HG02885 (cell line): Measurements from ENCODE around the gene NOA1.
"Not testable (repeated sequence)": the region's sequence is repeated elsewhere in the genome, so short reads cannot be mapped to it uniquely, and the experiment has no call there.

Source experiments
- ATAC-seq: cut with Tn5 transposase; IDR thresholded peaks from one replicate; pipeline ENCODE4 v1.9.1; 2021; ENCODE audit warnings: mild to moderate bottlenecking; ENCODE audit not compliant: unreplicated experiment, poor library complexity

Gene NOA1

GRCh38 chr4:56959100-56959499 is 18.3 kb downstream of the NOA1 start:
- ATAC-seq, result no peak

GRCh38 chr4:56958111-56958517 is 19.3 kb downstream of the NOA1 start:
- ATAC-seq, result no peak

GRCh38 chr4:56953680-56954520 is 23.5 kb downstream of the NOA1 start:
- ATAC-seq, result no peak

- ATAC-seq, result no peak
Observed at GRCh38 chr4:56941403-56941802, 36.0 kb downstream of the NOA1 start.

- ATAC-seq, result no peak
Observed at GRCh38 chr4:56940971-56941370, 36.4 kb downstream of the NOA1 start.

GRCh38 chr4:56940403-56940802 is 37.0 kb downstream of the NOA1 start:
- ATAC-seq, result no peak

- not testable (repeated sequence) for ATAC-seq
Observed at GRCh38 chr4:56939826-56940225, 37.6 kb downstream of the NOA1 start.

GRCh38 chr4:56937262-56937661 is 40.1 kb downstream of the NOA1 start:
- ATAC-seq, result no peak

- ATAC-seq, result no peak
Observed at GRCh38 chr4:56931924-56932323, 45.5 kb downstream of the NOA1 start.

- ATAC-seq, result no peak
Observed at GRCh38 chr4:56930638-56931037, 46.8 kb downstream of the NOA1 start.

GRCh38 chr4:56927196-56927595 is 50.2 kb downstream of the NOA1 start:
- ATAC-seq, result no peak

- not testable (repeated sequence) for ATAC-seq
Observed at GRCh38 chr4:56914977-56915376, 62.4 kb downstream of the NOA1 start.

GRCh38 chr4:56914336-56914735 is 63.1 kb downstream of the NOA1 start:
- ATAC-seq, result no peak
